ENCODE measurements around the gene GRK4. TPM values are rescaled to one million over a fixed set of nuclear protein-coding genes. Genes with fewer than 3 reads are reported as not detected.

Gene GRK4
- total and polyA plus RNA-seq, 3 experiments from 2014 or later = 2.5 to 7.7 (median 5.4) TPM

- peak overlapping the region in 2 of 7 donors; percentile 33 to 40 for H3K4me3 Mint-ChIP-seq
- peak overlapping the region in 4 of 8 donors; percentile 46 to 74 (median 62) for H3K27ac Mint-ChIP-seq
- peaks cover 0 to 3% of the 10 kb centered on the region in 2 donors for H3K27me3 Mint-ChIP-seq
- ChIA-PET CTCF (interaction anchor here (1.5 kb wide), 1 partner anchor 177 kb away, joined by 4 read pairs; no protein-coding TSS in a partner anchor), POLR2A (no interaction called here)
- no peaks in the 10 kb centered on the region for H3K9me3 Mint-ChIP-seq
- Histone ChIP-seq H3K27me3 (ENCODE audit: insufficient read depth, low read length, poor library complexity, severe bottlenecking) (no peaks in the 10 kb centered on the region), H3K4me1 (ENCODE audit: insufficient read depth, low read length) (peaks cover 24% of the 10 kb centered on the region), H3K9me3 (ENCODE audit: low read length) (no peaks in the 10 kb centered on the region), H3K4me3 (ENCODE audit: low read length) (no peak overlapping the region), H3K27ac (ENCODE audit: low read depth, low read length) (no peak overlapping the region), H3K36me3 (ENCODE audit: insufficient read depth, low read length) (peaks cover 47% of the 10 kb centered on the region)
- no peak for DNase-seq
- peaks cover 0 to 93% (median 15%) of the 10 kb centered on the region in 3 donors for H3K36me3 Mint-ChIP-seq
- H3K4me1 Mint-ChIP-seq = peaks cover 32 to 58% (median 51%) of the 10 kb centered on the region in 3 donors
Observed at GRCh38 chr4:2940267-2941137, 22.9 kb upstream of the GRK4 start.

DNA sequence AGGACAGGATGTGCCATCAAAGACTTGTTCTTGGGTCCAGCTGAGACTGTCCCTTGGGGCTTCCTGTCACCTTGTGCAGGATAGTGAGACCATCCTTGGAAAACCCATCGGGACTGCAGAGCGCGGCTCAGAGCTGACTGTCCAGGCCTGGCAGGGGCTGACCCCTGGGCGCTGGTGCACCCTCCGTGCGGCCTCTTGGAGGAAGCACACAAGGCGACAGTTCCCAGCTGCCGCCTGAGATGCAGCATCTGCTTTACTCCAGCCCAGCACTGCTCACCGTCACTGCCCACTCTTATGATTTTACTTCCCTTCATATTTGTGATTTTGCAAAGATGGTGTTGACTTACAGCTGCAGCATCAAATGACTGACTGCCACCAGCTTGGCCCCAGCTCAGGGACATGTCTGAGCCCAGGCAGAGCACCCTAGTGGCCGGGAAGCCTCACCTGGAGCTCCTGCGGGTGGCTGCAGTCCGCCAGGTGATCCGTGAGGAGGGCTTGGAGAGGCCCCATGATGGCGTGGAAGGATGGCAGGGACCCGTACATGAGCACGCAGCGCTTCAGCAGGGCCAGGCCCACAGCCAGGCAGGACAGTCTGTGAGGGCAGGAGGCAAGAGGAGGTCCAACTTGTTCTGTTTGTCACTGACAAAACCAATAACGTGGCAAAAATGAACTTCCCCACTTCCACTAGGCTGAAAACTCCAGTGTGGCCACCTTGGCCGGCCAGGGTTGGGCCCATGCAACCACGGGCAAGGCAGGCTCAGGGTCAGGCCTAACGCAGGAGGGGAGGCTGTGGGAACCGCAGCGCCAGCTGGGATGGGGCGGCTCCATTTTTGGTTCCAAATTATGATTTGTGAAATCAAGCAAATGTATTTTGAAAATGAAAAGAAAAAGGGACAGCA is 22.0 kb upstream of the GRK4 start:
- H3K27ac Mint-ChIP-seq = peak overlapping the region in 5 of 8 donors; percentile 74 to 96 (median 88)
- CTCF ChIA-PET = interaction anchor here (1.5 to 1.7 kb wide), 2 partner anchors 14 to 178 kb away, joined by 3 to 4 read pairs; no protein-coding TSS in a partner anchor
- DNase-seq = no peak

GRCh38 chr4:2942037-2942531 is 21.3 kb upstream of the GRK4 start:
- Histone ChIP-seq H3K9me3 (ENCODE audit: low read length) (no peaks in the 10 kb centered on the region), H3K36me3 (ENCODE audit: insufficient read depth, low read length) (peaks cover 62% of the 10 kb centered on the region), H3K27me3 (ENCODE audit: insufficient read depth, low read length, poor library complexity, severe bottlenecking) (no peaks in the 10 kb centered on the region), H3K27ac (ENCODE audit: low read depth, low read length) (peak overlapping the region; percentile 31), H3K4me1 (ENCODE audit: insufficient read depth, low read length) (peaks cover 8% of the 10 kb centered on the region), H3K4me3 (ENCODE audit: low read length) (no peak overlapping the region)
- CTCF ChIA-PET = interaction anchor here (1.7 kb wide), 1 partner anchor 13 kb away, joined by 3 read pairs; no protein-coding TSS in a partner anchor
- POLR2A ChIA-PET = no interaction called here
- H3K4me3 Mint-ChIP-seq = peak overlapping the region; percentile 18 to 85 (median 49)
- H3K9me3 Mint-ChIP-seq = no peaks in the 10 kb centered on the region
- peak in 2 of 5 donors; percentile 23 to 60 for DNase-seq
- peak overlapping the region; percentile 69 to 98 (median 92) for H3K27ac Mint-ChIP-seq
- peaks cover 16 to 42% (median 35%) of the 10 kb centered on the region in 3 donors for H3K4me1 Mint-ChIP-seq
- H3K36me3 Mint-ChIP-seq = peaks cover 0 to 94% (median 18%) of the 10 kb centered on the region in 3 donors
- peaks cover 0 to 5% of the 10 kb centered on the region in 2 donors for H3K27me3 Mint-ChIP-seq

More for the DNA sequence above, 22.0 kb upstream of the GRK4 start:
- H3K9me3 ChIP-seq (ENCODE audit: low read length) = no peaks in the 10 kb centered on the region
- no peaks in the 10 kb centered on the region for H3K9me3 Mint-ChIP-seq
- H3K4me1 Mint-ChIP-seq = peaks cover 23 to 49% (median 42%) of the 10 kb centered on the region in 3 donors
- H3K27me3 ChIP-seq (ENCODE audit: insufficient read depth, low read length, poor library complexity, severe bottlenecking) = no peaks in the 10 kb centered on the region
- POLR2A ChIA-PET = no interaction called here
- H3K36me3 ChIP-seq (ENCODE audit: insufficient read depth, low read length) = peaks cover 55% of the 10 kb centered on the region
- no peak overlapping the region for H3K4me3 Mint-ChIP-seq
- H3K4me3 ChIP-seq (ENCODE audit: low read length) = no peak overlapping the region
- peak overlapping the region; percentile 31 for H3K27ac ChIP-seq (ENCODE audit: low read depth, low read length)
- peaks cover 0 to 94% (median 20%) of the 10 kb centered on the region in 3 donors for H3K36me3 Mint-ChIP-seq
- H3K27me3 Mint-ChIP-seq = peaks cover 0 to 5% of the 10 kb centered on the region in 2 donors
- peaks cover 15% of the 10 kb centered on the region for H3K4me1 ChIP-seq (ENCODE audit: insufficient read depth, low read length)

DNA sequence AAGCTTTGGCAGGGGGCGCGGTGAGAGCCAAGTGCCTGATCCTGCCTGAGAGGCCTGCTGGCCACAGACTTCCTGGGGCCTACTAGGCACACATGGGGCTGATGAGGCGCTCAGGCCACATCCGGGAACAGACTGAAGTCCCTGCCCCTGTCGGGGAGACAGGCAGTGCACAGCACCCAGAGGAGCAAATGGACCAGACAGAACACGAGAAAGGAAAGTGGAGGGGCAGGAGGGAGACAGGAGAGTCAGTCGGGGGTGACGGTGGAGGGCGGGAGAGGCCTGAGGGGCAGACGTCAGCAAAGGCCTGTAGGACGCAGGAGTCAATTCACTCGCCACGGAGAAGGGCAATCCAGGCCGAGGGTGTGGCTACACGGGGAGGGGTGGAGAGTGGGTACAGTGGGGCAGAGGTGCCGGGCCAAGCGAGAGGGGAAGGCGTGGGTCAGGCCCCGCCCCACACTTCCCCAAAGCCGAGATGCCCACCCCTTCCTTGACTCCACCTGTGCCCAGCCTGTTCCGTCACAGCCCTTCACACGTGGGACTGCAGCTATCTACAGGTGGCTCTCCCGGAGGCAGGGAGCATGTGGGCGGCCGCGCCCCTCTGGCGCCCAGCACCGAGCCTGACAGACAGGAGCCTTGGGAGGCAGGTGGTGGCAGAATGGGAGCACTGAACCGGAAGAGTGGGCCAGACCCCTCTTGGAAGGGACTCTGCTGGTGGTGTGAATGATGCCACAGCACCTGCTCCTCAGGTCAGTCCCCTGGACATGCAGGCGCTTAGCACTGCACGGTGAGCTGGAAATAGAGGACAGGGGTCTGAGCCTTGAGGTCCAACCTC is 20.6 kb upstream of the GRK4 start:
- peaks cover 0 to 5% of the 10 kb centered on the region in 2 donors for H3K27me3 Mint-ChIP-seq
- peak overlapping the region; percentile 31 for H3K27ac ChIP-seq (ENCODE audit: low read depth, low read length)
- peaks cover 11 to 36% (median 29%) of the 10 kb centered on the region in 3 donors for H3K4me1 Mint-ChIP-seq

DNA sequence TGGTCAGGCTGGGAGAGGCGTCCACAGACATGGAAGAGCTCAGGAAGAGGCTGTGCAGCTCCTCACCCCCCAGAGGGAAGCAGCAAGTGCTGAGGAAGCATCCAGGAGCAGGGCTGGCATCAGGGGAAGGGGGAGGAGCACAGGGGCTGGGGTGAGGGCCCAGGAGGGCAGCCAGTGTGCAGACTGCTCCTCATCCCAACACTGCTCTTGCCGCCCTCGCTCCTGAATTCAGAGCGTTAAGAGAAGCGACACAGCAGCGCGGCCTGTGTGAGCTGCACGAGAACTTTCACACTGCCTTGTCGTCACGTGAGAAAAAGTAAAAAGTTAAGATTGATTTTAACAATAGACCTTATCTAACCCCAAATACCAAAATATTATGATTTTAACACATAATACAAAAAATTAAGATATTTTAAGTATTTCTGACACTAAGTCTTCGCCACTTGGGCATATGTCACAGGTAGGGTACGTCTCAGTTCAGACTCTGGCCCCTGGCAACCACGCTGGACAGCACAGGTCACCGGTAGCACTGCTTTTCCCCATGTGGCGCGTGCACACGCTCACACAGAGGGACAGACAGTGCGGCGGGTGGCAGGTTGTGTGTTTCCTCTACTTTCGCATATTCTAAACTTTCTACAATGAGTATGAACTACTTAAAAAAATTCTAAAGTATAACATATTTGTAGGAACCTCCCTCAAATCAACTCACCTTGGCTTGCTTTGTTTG is 19.8 kb upstream of the GRK4 start:
- H3K4me1 ChIP-seq (ENCODE audit: insufficient read depth, low read length) = no peaks in the 10 kb centered on the region
- H3K36me3 ChIP-seq (ENCODE audit: insufficient read depth, low read length) = peaks cover 68% of the 10 kb centered on the region
- Mint-ChIP-seq H3K4me3 (peak overlapping the region in 2 of 7 donors; percentile 61 to 83), H3K27me3 (peaks cover 0 to 5% of the 10 kb centered on the region in 2 donors), H3K9me3 (no peaks in the 10 kb centered on the region), H3K27ac (peak overlapping the region in 7 of 8 donors; percentile 36 to 96 (median 72)), H3K4me1 (peaks cover 11 to 32% (median 25%) of the 10 kb centered on the region in 3 donors), H3K36me3 (peaks cover 0 to 97% (median 18%) of the 10 kb centered on the region in 3 donors)
- no peak overlapping the region for H3K4me3 ChIP-seq (ENCODE audit: low read length)
- H3K9me3 ChIP-seq (ENCODE audit: low read length) = no peaks in the 10 kb centered on the region
- POLR2A ChIA-PET = interaction anchor here (0.7 kb wide), 1 partner anchor 9 kb away, joined by 6 read pairs; no protein-coding TSS in a partner anchor
- no peaks in the 10 kb centered on the region for H3K27me3 ChIP-seq (ENCODE audit: insufficient read depth, low read length, poor library complexity, severe bottlenecking)
- H3K27ac ChIP-seq (ENCODE audit: low read depth, low read length) = peak overlapping the region; percentile 31
- DNase-seq = no peak
- CTCF ChIA-PET = interaction anchor here (0.8 to 2.7 kb wide), 4 partner anchors 8 to 180 kb away, joined by 3 to 13 read pairs (median 8); no protein-coding TSS in a partner anchor

More for the DNA sequence above, 20.6 kb upstream of the GRK4 start:
- H3K27me3 ChIP-seq (ENCODE audit: insufficient read depth, low read length, poor library complexity, severe bottlenecking) = no peaks in the 10 kb centered on the region
- POLR2A ChIA-PET = interaction anchor here (0.7 kb wide), 1 partner anchor 9 kb away, joined by 6 read pairs; no protein-coding TSS in a partner anchor
- H3K9me3 ChIP-seq (ENCODE audit: low read length) = no peaks in the 10 kb centered on the region
- H3K36me3 Mint-ChIP-seq = peaks cover 0 to 95% (median 16%) of the 10 kb centered on the region in 3 donors
- DNase-seq = peak in 4 of 5 donors; percentile 27 to 63 (median 55)
- CTCF ChIA-PET = interaction anchor here (0.8 to 1.7 kb wide), 2 partner anchors 13 to 19 kb away, joined by 3 read pairs; no protein-coding TSS in a partner anchor
- peaks cover 1% of the 10 kb centered on the region for H3K4me1 ChIP-seq (ENCODE audit: insufficient read depth, low read length)
- H3K27ac Mint-ChIP-seq = peak overlapping the region; percentile 69 to 98 (median 92)
- no peak overlapping the region for H3K4me3 ChIP-seq (ENCODE audit: low read length)
- peak overlapping the region; percentile 18 to 85 (median 49) for H3K4me3 Mint-ChIP-seq
- no peaks in the 10 kb centered on the region for H3K9me3 Mint-ChIP-seq
- peaks cover 66% of the 10 kb centered on the region for H3K36me3 ChIP-seq (ENCODE audit: insufficient read depth, low read length)

GRCh38 chr4:2944091-2944482 is 19.3 kb upstream of the GRK4 start:
- ChIA-PET CTCF (interaction anchor here (1.1 to 2.7 kb wide), 3 partner anchors 9 to 181 kb away, joined by 6 to 13 read pairs (median 11); no protein-coding TSS in a partner anchor), POLR2A (no interaction called here)
- Histone ChIP-seq H3K36me3 (ENCODE audit: insufficient read depth, low read length) (peaks cover 64% of the 10 kb centered on the region), H3K9me3 (ENCODE audit: low read length) (no peaks in the 10 kb centered on the region), H3K4me1 (ENCODE audit: insufficient read depth, low read length) (no peaks in the 10 kb centered on the region), H3K4me3 (ENCODE audit: low read length) (no peak overlapping the region), H3K27me3 (ENCODE audit: insufficient read depth, low read length, poor library complexity, severe bottlenecking) (no peaks in the 10 kb centered on the region), H3K27ac (ENCODE audit: low read depth, low read length) (no peak overlapping the region)
- DNase-seq = no peak
- H3K27me3 Mint-ChIP-seq = peaks cover 0 to 5% of the 10 kb centered on the region in 2 donors
- H3K27ac Mint-ChIP-seq = peak overlapping the region in 7 of 8 donors; percentile 23 to 72 (median 52)
- H3K36me3 Mint-ChIP-seq = peaks cover 0 to 97% (median 18%) of the 10 kb centered on the region in 3 donors
- peaks cover 9 to 27% (median 21%) of the 10 kb centered on the region in 3 donors for H3K4me1 Mint-ChIP-seq
- H3K4me3 Mint-ChIP-seq = peak overlapping the region in 1 of 7 donors; percentile 61
- H3K9me3 Mint-ChIP-seq = no peaks in the 10 kb centered on the region
